Dedifferentiated amniotic fluid mesenchymal stem cell (primary cell): Measurements from ENCODE around the gene MACF1.

Experiments used
- DNase-seq: peaks from one replicate; pipeline ENCODE4 v3.0.0-alpha.2; 2016; ENCODE audit errors: extremely low spot score

The MACF1 gene

DNA sequence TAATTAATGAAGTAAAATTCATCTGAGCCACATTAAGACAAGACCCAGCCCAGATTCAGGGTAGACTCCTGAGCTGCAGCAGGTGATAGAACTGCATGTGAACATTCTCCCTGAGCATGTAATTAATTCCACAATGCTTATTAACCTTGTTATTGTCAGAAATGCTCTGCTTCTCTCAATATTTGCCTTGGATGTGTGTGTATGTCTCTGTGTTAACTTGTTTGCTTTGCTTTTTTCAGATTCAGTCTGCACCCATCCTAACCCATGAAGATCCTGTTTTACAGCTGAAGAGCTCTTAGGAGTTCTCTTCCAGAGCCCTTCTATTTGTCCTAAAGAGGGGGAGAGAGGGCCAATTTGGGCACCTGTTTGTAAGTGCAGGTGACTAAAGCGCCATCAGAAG lies 143.8 kb downstream of the MACF1 start:
- DNase-seq = no peak

- no peak for DNase-seq
Measured at GRCh38 chr1:39352881-39353280, 148.4 kb downstream of the MACF1 start.

DNA sequence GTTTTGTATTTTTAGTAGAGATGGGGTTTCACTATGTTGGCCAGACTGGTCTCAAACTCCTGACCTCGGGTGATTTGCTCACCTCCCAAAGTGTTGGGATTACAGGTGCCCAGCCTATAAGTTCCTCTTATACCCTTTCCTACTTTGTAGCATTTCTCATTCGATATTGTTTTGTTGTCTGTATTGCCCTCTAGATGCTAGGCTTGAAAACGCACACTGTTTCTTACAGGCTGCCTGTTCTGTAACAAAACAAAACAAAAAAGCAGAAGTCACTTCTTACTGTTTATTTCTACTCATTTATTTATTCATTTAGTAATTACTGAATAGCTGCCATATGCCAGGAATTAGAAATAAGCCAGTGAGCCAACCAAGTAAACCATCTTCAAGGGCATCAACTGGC lies 150.1 kb downstream of the MACF1 start:
- no peak for DNase-seq

- DNase-seq = no peak
Measured at GRCh38 chr1:39358491-39358890, 154.0 kb downstream of the MACF1 start.

GRCh38 chr1:39359028-39359570 lies 154.6 kb downstream of the MACF1 start:
- no peak for DNase-seq

GRCh38 chr1:39360731-39361130 lies 156.2 kb downstream of the MACF1 start:
- DNase-seq = no peak

DNA sequence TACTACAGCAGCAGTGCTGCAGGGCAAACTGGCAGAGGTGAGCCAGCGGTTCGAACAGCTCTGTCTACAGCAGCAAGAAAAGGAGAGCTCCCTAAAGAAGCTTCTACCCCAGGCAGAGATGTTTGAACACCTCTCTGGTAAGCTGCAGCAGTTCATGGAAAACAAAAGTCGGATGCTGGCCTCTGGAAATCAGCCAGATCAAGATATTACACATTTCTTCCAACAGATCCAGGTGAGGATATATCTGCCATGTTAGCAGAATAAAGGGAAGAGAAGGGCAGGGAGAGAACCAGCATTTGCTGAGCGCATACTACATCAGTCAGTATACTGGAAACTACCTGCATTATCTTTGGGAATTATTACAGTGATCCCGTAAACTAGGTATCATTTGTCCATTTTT lies 157.0 kb downstream of the MACF1 start:
- DNase-seq = no peak

- DNase-seq = no peak
Measured at GRCh38 chr1:39363267-39363666, 158.8 kb downstream of the MACF1 start.

- DNase-seq = no peak
Measured at GRCh38 chr1:39368045-39368444, 163.6 kb downstream of the MACF1 start.

DNA sequence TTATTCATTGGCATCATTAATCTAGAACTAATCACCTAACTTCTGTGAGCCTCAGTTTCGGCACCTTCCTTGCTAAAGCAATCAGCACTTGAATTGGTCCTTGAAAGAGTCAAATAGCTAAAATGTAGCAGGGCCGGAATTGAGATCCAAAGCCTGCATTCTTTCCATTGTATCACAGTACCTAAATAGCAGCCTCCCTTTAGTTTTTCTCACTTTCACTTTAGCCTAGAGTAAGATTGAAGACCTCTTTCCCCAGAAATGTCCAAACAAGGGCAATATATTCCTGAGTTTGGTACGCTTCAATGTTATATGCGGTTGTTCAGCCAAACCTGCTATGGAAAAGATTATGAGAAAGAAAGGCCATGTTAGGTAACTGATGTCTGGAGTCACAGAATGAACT lies 165.1 kb downstream of the MACF1 start:
- no peak for DNase-seq

DNA sequence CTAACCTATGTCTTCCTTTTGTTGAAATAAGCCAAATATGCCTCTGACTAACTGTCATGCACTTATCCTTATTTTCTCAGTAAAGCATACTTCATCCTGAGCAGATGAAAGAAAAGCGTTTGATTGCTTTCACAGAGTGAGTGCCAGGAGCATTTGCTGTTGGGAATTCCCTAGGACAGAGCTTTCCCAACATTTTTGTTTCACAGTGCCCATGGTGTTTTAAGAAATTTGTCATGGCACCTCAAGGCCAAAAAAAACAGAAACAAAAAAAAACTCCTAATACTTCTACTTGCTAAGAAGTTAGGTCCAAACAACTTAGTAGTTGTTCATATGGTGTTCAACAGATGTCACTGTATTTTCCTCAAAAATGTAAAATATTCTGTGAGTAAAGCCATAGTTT lies 166.1 kb downstream of the MACF1 start:
- no peak for DNase-seq

DNA sequence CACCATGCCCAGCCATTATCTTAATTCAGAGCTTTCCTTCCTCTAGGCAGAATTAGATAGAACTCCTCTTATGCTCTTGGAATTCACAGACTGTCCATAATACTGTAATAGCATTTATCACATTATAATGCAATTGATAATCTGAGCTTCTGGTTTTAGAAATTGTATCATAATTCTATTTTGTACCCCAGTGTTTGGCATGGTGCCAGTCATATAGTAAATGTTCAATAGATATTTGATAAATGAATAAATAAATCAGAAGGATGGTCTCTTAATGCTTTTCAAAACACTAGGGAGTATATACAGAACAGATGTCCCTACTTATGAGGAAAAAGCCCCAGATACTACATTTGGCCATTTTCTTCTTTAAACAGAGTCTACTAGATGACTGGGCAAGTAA lies 167.6 kb downstream of the MACF1 start:
- no peak for DNase-seq

- no peak for DNase-seq
Measured at GRCh38 chr1:39376656-39377055, 172.2 kb downstream of the MACF1 start.

DNA sequence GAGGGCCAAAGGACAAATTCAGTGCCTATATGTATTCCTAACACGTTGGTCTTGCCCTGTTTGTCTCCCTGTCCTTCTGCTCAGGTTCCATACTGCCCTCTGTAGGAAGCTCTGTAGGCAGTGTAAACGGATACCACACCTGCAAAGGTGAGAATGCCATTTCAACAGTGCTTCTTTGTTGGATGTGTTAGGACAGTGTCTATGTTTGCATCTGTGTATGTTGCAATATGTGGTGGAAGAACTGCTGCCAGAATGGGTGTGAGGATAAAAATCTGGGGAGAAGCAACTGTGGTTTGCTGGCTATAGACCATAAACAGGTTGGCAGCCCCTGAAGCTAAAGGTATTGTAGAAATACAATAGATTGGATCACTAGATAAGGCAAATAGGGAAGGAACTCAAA lies 173.9 kb downstream of the MACF1 start:
- no peak for DNase-seq

DNA sequence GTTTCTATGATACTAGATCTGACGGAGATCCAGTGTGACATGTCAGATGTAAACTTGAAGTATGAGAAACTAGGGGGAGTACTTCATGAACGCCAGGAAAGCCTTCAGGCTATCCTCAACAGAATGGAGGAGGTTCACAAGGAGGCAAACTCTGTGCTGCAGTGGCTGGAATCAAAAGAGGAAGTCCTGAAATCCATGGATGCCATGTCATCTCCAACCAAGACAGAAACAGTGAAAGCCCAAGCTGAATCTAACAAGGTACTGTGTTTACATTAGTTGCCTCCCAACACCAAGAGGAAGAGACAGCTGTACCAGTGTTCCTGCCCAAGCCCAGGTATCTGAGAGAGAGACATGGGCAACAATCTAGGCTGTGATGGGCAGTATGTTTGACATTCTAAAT lies 174.7 kb downstream of the MACF1 start:
- DNase-seq = no peak

DNA sequence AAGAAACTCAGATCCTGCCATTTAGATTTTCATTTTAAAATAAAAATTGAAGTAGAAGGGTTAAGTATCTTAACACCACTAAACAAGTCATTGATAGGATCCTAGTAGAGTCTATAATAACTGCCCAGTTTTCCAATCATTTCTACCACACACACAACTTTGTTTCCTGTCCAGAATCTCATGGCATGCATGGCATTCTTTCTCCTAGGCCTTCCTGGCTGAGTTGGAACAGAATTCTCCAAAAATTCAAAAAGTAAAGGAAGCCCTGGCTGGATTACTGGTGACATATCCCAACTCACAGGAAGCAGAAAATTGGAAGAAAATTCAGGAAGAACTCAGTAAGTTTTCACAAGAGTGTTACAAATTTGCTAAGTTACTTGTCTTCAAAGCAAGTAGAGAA lies 175.5 kb downstream of the MACF1 start:
- DNase-seq = peak; percentile 21

GRCh38 chr1:39381839-39382238 lies 177.3 kb downstream of the MACF1 start:
- no peak for DNase-seq

GRCh38 chr1:39384305-39384704 lies 179.8 kb downstream of the MACF1 start:
- no peak for DNase-seq

GRCh38 chr1:39385067-39385988 lies 180.8 kb downstream of the MACF1 start:
- DNase-seq = no peak

DNA sequence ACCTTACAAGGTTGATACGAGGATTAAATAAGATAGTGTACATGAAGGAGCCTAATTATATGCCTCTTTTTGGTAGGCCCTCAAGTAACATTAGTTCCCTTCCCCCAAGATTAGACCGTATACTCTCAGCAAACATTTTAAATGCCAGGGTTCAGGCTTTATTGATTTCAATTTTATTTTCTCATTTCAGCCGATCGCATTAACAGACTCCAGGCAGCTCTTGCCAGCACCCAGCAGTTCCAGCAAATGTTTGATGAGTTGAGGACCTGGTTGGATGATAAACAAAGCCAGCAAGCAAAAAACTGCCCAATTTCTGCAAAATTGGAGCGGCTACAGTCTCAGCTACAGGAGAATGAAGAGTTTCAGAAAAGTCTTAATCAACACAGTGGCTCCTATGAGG lies 182.5 kb downstream of the MACF1 start:
- no peak for DNase-seq

- peak; percentile 70 for DNase-seq
Measured at GRCh38 chr1:39387452-39387851, 183.0 kb downstream of the MACF1 start.

GRCh38 chr1:39391691-39392679 lies 187.5 kb downstream of the MACF1 start:
- peak; percentile 83 for DNase-seq
